ENCODE results near the gene DIDO1. TPM values are rescaled to one million over a fixed set of nuclear protein-coding genes. Genes with fewer than 3 reads are reported as not detected.

The DIDO1 gene
- total RNA-seq, 2 donors from 2014 or later, result 53.5 to 68.3 TPM

DNA sequence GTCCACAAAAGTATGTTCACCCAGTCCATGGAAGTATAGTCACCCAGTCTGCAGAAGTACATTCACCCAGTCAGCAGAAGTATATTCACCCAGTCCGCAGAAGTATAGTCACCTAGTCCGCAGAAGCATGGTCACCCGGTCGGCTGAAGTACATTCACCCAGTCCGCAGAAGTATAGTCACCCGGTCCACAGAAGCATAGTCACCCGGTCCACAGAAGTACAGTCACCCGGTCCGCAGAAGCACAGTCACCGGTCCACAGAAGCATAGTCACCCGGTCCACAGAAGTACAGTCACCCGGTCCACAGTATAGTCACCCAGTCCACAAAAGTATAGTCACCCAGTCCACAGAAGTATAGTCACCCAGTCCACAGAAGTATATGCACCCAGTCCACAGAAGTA, 73.5 kb downstream of the DIDO1 start:
- no peak overlapping the region for H3K27ac Mint-ChIP-seq
- Histone ChIP-seq H3K4me1 (ENCODE audit: control insufficient read depth, insufficient read depth, low read length) (no peaks in the 10 kb centered on the region), H3K27ac (ENCODE audit: low read depth, low read length) (no peak overlapping the region), H3K9ac (ENCODE audit: extremely low read depth, low read length, poor library complexity, severe bottlenecking) (no peak overlapping the region), H3K36me3 (ENCODE audit: control insufficient read depth, insufficient read depth, low read length) (peaks cover 69% of the 10 kb centered on the region), H3K9me3 (ENCODE audit: control insufficient read depth, low read length) (no peaks in the 10 kb centered on the region), H3K27me3 (ENCODE audit: control insufficient read depth, insufficient read depth, low read length, poor library complexity, severe bottlenecking) (no peaks in the 10 kb centered on the region), H3K4me3 (ENCODE audit: low read length) (no peak overlapping the region)
- H3K36me3 Mint-ChIP-seq (ENCODE audit: low read depth), result peaks cover 45% of the 10 kb centered on the region
- TF ChIP-seq, protein P1, sequence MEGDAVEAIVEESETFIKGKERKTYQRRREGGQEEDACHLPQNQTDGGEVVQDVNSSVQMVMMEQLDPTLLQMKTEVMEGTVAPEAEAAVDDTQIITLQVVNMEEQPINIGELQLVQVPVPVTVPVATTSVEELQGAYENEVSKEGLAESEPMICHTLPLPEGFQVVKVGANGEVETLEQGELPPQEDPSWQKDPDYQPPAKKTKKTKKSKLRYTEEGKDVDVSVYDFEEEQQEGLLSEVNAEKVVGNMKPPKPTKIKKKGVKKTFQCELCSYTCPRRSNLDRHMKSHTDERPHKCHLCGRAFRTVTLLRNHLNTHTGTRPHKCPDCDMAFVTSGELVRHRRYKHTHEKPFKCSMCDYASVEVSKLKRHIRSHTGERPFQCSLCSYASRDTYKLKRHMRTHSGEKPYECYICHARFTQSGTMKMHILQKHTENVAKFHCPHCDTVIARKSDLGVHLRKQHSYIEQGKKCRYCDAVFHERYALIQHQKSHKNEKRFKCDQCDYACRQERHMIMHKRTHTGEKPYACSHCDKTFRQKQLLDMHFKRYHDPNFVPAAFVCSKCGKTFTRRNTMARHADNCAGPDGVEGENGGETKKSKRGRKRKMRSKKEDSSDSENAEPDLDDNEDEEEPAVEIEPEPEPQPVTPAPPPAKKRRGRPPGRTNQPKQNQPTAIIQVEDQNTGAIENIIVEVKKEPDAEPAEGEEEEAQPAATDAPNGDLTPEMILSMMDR (conservative IDR thresholded peaks at IDR 0.05), result no peak
- H3K4me3 Mint-ChIP-seq, result no peak overlapping the region
- H3K27me3 Mint-ChIP-seq (ENCODE audit: insufficient read depth), result no peaks in the 10 kb centered on the region
- 92% methylated on average over 6 to 12 of the region's 12 CpGs for WGBS, 2 experiments (ENCODE audit: insufficient coverage in 1 of 2, insufficient read length in 1 of 2)
- H3K9me3 Mint-ChIP-seq, result no peaks in the 10 kb centered on the region
- no peak for DNase-seq
- H3K4me1 Mint-ChIP-seq, result no peaks in the 10 kb centered on the region

DNA sequence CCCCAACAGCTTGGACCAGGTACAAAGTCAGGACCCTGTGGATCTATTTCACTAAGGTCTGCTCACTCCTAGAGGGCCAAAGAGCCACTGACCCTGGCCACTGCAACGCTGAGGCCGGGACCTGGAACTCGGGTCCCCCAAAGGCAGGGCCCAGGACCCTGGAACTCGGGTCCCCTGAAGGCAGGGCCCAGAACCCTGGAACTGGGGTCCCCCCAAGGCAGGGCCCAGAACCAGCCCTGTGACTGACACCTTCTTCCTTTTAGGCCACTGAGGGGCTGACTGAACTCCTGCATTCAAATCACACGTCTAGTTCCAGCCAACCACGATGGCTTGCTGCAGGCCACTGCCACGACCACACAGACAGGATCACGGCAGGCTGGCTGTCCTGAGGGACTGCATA, 74.1 kb downstream of the DIDO1 start:
- H3K27me3 Mint-ChIP-seq (ENCODE audit: insufficient read depth), result no peaks in the 10 kb centered on the region
- TF ChIP-seq, protein P1 (conservative IDR thresholded peaks at IDR 0.05), result no peak
- no peaks in the 10 kb centered on the region for H3K9me3 Mint-ChIP-seq
- no peaks in the 10 kb centered on the region for H3K4me1 ChIP-seq (ENCODE audit: control insufficient read depth, insufficient read depth, low read length)
- no peaks in the 10 kb centered on the region for H3K4me1 Mint-ChIP-seq
- 97 to 100% methylated on average over 2 to 8 of the region's 8 CpGs for WGBS, 2 experiments (ENCODE audit: insufficient coverage in 1 of 2, insufficient read length in 1 of 2)
- no peaks in the 10 kb centered on the region for H3K27me3 ChIP-seq (ENCODE audit: control insufficient read depth, insufficient read depth, low read length, poor library complexity, severe bottlenecking)
- H3K27ac ChIP-seq (ENCODE audit: low read depth, low read length), result no peak overlapping the region
- peaks cover 45% of the 10 kb centered on the region for H3K36me3 Mint-ChIP-seq (ENCODE audit: low read depth)
- no peak overlapping the region for H3K4me3 ChIP-seq (ENCODE audit: low read length)
- no peak for DNase-seq
- no peaks in the 10 kb centered on the region for H3K9me3 ChIP-seq (ENCODE audit: control insufficient read depth, low read length)
- peaks cover 64% of the 10 kb centered on the region for H3K36me3 ChIP-seq (ENCODE audit: control insufficient read depth, insufficient read depth, low read length)
- no peak overlapping the region for H3K9ac ChIP-seq (ENCODE audit: extremely low read depth, low read length, poor library complexity, severe bottlenecking)
- H3K4me3 Mint-ChIP-seq, result no peak overlapping the region
- H3K27ac Mint-ChIP-seq, result no peak overlapping the region

DNA sequence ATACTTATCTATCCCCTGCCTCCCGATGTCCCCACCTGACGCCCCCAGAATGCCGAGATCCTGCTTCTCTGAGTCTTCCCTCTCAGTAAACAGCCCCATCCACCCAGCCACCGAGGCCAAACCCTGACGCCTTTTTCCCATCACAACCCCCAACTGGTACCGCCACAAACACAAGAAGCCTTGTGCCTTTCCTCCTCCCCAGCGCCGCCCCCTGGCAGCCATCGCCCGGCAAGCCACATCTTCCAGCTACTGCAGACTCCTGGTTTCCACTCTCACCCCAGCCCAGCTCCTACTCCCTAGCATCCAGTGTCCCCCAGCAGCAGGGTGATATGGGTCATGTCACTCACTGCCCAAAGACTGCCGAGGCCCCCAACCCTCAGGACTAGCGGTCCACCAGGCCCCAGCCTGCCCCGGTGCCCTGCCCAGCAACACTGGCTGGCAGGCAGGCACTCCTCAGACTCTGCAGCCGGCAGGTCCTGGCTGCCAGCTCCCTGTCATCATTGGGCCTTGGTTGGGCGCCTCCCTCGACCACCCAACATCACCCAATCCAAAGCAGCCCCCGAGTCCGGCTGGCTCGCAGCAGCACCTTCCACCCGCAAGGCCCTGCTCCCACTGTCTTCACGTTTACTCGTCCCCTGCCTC, 75.9 kb downstream of the DIDO1 start:
- Histone ChIP-seq H3K9ac (ENCODE audit: extremely low read depth, low read length, poor library complexity, severe bottlenecking) (no peak overlapping the region), H3K36me3 (ENCODE audit: control insufficient read depth, insufficient read depth, low read length) (peaks cover 69% of the 10 kb centered on the region), H3K9me3 (ENCODE audit: control insufficient read depth, low read length) (no peaks in the 10 kb centered on the region), H3K27me3 (ENCODE audit: control insufficient read depth, insufficient read depth, low read length, poor library complexity, severe bottlenecking) (no peaks in the 10 kb centered on the region), H3K4me3 (ENCODE audit: low read length) (no peak overlapping the region), H3K4me1 (ENCODE audit: control insufficient read depth, insufficient read depth, low read length) (no peaks in the 10 kb centered on the region), H3K27ac (ENCODE audit: low read depth, low read length) (no peak overlapping the region)
- TF ChIP-seq, protein P1 (conservative IDR thresholded peaks at IDR 0.05), result peak; percentile 16
- Mint-ChIP-seq H3K4me3 (no peak overlapping the region), H3K27ac (peak overlapping the region; percentile 33), H3K9me3 (no peaks in the 10 kb centered on the region), H3K27me3 (ENCODE audit: insufficient read depth) (no peaks in the 10 kb centered on the region), H3K4me1 (no peaks in the 10 kb centered on the region), H3K36me3 (ENCODE audit: low read depth) (peaks cover 44% of the 10 kb centered on the region)
- WGBS, 2 experiments (ENCODE audit: insufficient coverage in 1 of 2, insufficient read length in 1 of 2), result 90 to 94% methylated on average over 6 to 22 of the region's 22 CpGs
- peak; percentile 65 for DNase-seq
